PFSK-1 (cell line): ENCODE results near the gene METTL26.

Experiments used
- POLR2AphosphoS5 ChIP-seq: IDR thresholded peaks from 2 replicates; pipeline ENCODE4 v1.6.1; 2012; ENCODE audit warnings: low read depth, mild to moderate bottlenecking, control low read depth, low read length, moderate library complexity
- SIN3A ChIP-seq: IDR thresholded peaks from 2 replicates; pipeline ENCODE4 v1.6.1; 2012; ENCODE audit warnings: mild to moderate bottlenecking, low read length, moderate library complexity, borderline replicate concordance; ENCODE audit not compliant: insufficient read depth
- TAF1 ChIP-seq: IDR thresholded peaks from 2 replicates; pipeline ENCODE4 v1.6.1; 2012; ENCODE audit warnings: low read length, control low read depth, borderline replicate concordance; ENCODE audit not compliant: insufficient read depth
- TF ChIP-seq, protein P1 (sequence below), 2 experiments: IDR thresholded peaks; 2 replicates each; pipeline versions ENCODE4 v1.6.1 to v1.8.0; 2011 to 2012; ENCODE audit warnings: low read depth in 2 of 2, low read length in 2 of 2, control low read depth in 1 of 2, inconsistent platforms in 1 of 2, mild to moderate bottlenecking in 1 of 2, moderate library complexity in 1 of 2; ENCODE audit not compliant: insufficient read depth in 1 of 2

DNA sequence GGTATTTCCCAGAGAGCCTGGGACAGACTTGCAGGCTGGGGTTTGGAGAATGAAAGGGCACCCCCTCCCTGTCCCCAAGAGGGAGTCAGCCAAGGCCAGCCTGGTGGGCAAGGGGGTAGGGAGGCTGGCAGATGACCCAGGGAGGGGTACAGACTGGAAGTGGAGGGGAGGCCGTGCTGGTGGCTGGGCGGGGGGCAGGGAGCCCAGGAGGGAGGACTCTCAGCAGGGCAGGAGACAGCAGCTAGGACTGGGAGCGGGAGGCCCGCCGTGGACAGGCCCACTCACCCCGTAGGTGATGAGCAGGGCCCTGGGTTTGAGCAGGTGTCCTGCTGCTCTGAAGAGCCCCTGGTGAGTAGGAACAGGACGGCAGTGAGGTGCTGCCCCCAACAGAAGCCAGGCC, 1.1 kb downstream of the METTL26 start:
- TF ChIP-seq, protein P1, sequence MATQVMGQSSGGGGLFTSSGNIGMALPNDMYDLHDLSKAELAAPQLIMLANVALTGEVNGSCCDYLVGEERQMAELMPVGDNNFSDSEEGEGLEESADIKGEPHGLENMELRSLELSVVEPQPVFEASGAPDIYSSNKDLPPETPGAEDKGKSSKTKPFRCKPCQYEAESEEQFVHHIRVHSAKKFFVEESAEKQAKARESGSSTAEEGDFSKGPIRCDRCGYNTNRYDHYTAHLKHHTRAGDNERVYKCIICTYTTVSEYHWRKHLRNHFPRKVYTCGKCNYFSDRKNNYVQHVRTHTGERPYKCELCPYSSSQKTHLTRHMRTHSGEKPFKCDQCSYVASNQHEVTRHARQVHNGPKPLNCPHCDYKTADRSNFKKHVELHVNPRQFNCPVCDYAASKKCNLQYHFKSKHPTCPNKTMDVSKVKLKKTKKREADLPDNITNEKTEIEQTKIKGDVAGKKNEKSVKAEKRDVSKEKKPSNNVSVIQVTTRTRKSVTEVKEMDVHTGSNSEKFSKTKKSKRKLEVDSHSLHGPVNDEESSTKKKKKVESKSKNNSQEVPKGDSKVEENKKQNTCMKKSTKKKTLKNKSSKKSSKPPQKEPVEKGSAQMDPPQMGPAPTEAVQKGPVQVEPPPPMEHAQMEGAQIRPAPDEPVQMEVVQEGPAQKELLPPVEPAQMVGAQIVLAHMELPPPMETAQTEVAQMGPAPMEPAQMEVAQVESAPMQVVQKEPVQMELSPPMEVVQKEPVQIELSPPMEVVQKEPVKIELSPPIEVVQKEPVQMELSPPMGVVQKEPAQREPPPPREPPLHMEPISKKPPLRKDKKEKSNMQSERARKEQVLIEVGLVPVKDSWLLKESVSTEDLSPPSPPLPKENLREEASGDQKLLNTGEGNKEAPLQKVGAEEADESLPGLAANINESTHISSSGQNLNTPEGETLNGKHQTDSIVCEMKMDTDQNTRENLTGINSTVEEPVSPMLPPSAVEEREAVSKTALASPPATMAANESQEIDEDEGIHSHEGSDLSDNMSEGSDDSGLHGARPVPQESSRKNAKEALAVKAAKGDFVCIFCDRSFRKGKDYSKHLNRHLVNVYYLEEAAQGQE (IDR thresholded peaks at IDR 0.05; ENCODE audit: insufficient read depth in 1 of 2, low read depth in 2 of 2, low read length in 2 of 2), result no peak
- TF ChIP-seq POLR2AphosphoS5 (no peak), SIN3A (no peak), TAF1 (no peak)
